Subcutaneous abdominal adipose tissue (tissue), 5 donors: ENCODE results near the gene CDT1.

Experiments
- H3K27ac ChIP-seq: one replicate; pipeline ENCODE4 v1.7.0; 2013; ENCODE audit warnings: low read depth, mild to moderate bottlenecking, inconsistent platforms, low read length, moderate library complexity
- H3K27me3 ChIP-seq, 5 donors: one replicate each; pipeline ENCODE4 v1.7.0; 2013; ENCODE audit warnings: low read length in 5 of 5, inconsistent platforms in 1 of 5; ENCODE audit not compliant: control insufficient read depth in 5 of 5, insufficient read depth in 4 of 5
- H3K36me3 ChIP-seq, 5 donors: one replicate each; pipeline ENCODE4 v1.7.0; 2013; ENCODE audit warnings: low read length in 5 of 5; ENCODE audit not compliant: control insufficient read depth in 5 of 5, insufficient read depth in 5 of 5
- H3K4me1 ChIP-seq, 5 donors: one replicate each; pipeline ENCODE4 v1.7.0; 2013; ENCODE audit warnings: low read length in 5 of 5, mild to moderate bottlenecking in 3 of 5, moderate library complexity in 1 of 5; ENCODE audit not compliant: control insufficient read depth in 5 of 5, insufficient read depth in 5 of 5
- H3K4me3 ChIP-seq, 5 donors: one replicate each; pipeline ENCODE4 v1.7.0; 2013; ENCODE audit warnings: low read length in 5 of 5, low read depth in 1 of 5
- H3K9ac ChIP-seq, 5 donors: one replicate each; pipeline ENCODE4 v1.7.0; 2013; ENCODE audit warnings: low read length in 5 of 5, mild to moderate bottlenecking in 4 of 5, moderate library complexity in 3 of 5
- H3K9me3 ChIP-seq, 5 donors: one replicate each; pipeline ENCODE4 v1.7.0; 2013; ENCODE audit warnings: low read length in 5 of 5; ENCODE audit not compliant: control insufficient read depth in 5 of 5
- donor health status: healthy.
- donor health status: healthy.
- donor health status: healthy.
- donor health status: healthy.
- donor health status: healthy.

Gene CDT1

GRCh38 chr16:88835383-88835782, 31.8 kb downstream of the CDT1 start:
- Histone ChIP-seq H3K27me3 (no peaks in the 10 kb centered on the region), H3K4me3 (no peak overlapping the region), H3K9me3 (no peaks in the 10 kb centered on the region), H3K27ac (no peak overlapping the region), H3K9ac (no peak overlapping the region), H3K4me1 (no peaks in the 10 kb centered on the region), H3K36me3 (peaks cover 0 to 54% (median 40%) of the 10 kb centered on the region in 5 donors)

GRCh38 chr16:88835818-88836217, 32.2 kb downstream of the CDT1 start:
- no peaks in the 10 kb centered on the region for H3K4me1 ChIP-seq
- H3K9ac ChIP-seq = no peak overlapping the region
- H3K4me3 ChIP-seq = no peak overlapping the region
- no peaks in the 10 kb centered on the region for H3K9me3 ChIP-seq
- H3K36me3 ChIP-seq = peaks cover 0 to 54% (median 40%) of the 10 kb centered on the region in 5 donors
- no peaks in the 10 kb centered on the region for H3K27me3 ChIP-seq
- no peak overlapping the region for H3K27ac ChIP-seq

- Histone ChIP-seq H3K27me3 (no peaks in the 10 kb centered on the region), H3K27ac (no peak overlapping the region), H3K9ac (no peak overlapping the region), H3K9me3 (no peaks in the 10 kb centered on the region), H3K36me3 (peaks cover 0 to 56% (median 38%) of the 10 kb centered on the region in 5 donors), H3K4me1 (no peaks in the 10 kb centered on the region), H3K4me3 (no peak overlapping the region)
These were observed 33.2 kb downstream of the CDT1 start for GRCh38 chr16:88836791-88837190.

GRCh38 chr16:88837806-88838205, 34.2 kb downstream of the CDT1 start:
- no peaks in the 10 kb centered on the region for H3K4me1 ChIP-seq
- H3K9ac ChIP-seq = no peak overlapping the region
- no peak overlapping the region for H3K27ac ChIP-seq
- H3K36me3 ChIP-seq = peaks cover 0 to 65% (median 45%) of the 10 kb centered on the region in 5 donors
- no peaks in the 10 kb centered on the region for H3K9me3 ChIP-seq
- H3K4me3 ChIP-seq = no peak overlapping the region
- no peaks in the 10 kb centered on the region for H3K27me3 ChIP-seq

- Histone ChIP-seq H3K4me3 (no peak overlapping the region), H3K9me3 (no peaks in the 10 kb centered on the region), H3K27me3 (no peaks in the 10 kb centered on the region), H3K36me3 (peaks cover 0 to 73% (median 52%) of the 10 kb centered on the region in 5 donors), H3K4me1 (no peaks in the 10 kb centered on the region), H3K27ac (no peak overlapping the region), H3K9ac (no peak overlapping the region)
These were observed 35.0 kb downstream of the CDT1 start for GRCh38 chr16:88838566-88838965.

GRCh38 chr16:88839026-88839529, 35.5 kb downstream of the CDT1 start:
- H3K27me3 ChIP-seq = no peaks in the 10 kb centered on the region
- no peaks in the 10 kb centered on the region for H3K4me1 ChIP-seq
- no peak overlapping the region for H3K4me3 ChIP-seq
- H3K27ac ChIP-seq = no peak overlapping the region
- no peak overlapping the region for H3K9ac ChIP-seq
- H3K9me3 ChIP-seq = no peaks in the 10 kb centered on the region
- H3K36me3 ChIP-seq = peaks cover 0 to 75% (median 52%) of the 10 kb centered on the region in 5 donors

- Histone ChIP-seq H3K9me3 (no peaks in the 10 kb centered on the region), H3K36me3 (peaks cover 0 to 69% (median 49%) of the 10 kb centered on the region in 5 donors), H3K27ac (no peak overlapping the region), H3K9ac (no peak overlapping the region), H3K4me3 (no peak overlapping the region), H3K27me3 (no peaks in the 10 kb centered on the region), H3K4me1 (no peaks in the 10 kb centered on the region)
These were observed 36.4 kb downstream of the CDT1 start for GRCh38 chr16:88839745-88840599.

GRCh38 chr16:88840600-88841215, 37.1 kb downstream of the CDT1 start:
- Histone ChIP-seq H3K4me1 (no peaks in the 10 kb centered on the region), H3K27ac (no peak overlapping the region), H3K4me3 (no peak overlapping the region), H3K9ac (no peak overlapping the region), H3K9me3 (no peaks in the 10 kb centered on the region), H3K36me3 (peaks cover 0 to 62% (median 44%) of the 10 kb centered on the region in 5 donors), H3K27me3 (no peaks in the 10 kb centered on the region)

GRCh38 chr16:88841521-88842307, 38.1 kb downstream of the CDT1 start:
- Histone ChIP-seq H3K4me1 (no peaks in the 10 kb centered on the region), H3K9me3 (no peaks in the 10 kb centered on the region), H3K36me3 (peaks cover 0 to 57% (median 44%) of the 10 kb centered on the region in 5 donors), H3K27ac (no peak overlapping the region), H3K9ac (no peak overlapping the region), H3K27me3 (no peaks in the 10 kb centered on the region), H3K4me3 (no peak overlapping the region)
